ENCODE data around the gene ADCY2.

Gene ADCY2

GRCh38 chr5:7705736-7706135, 309.8 kb downstream of the ADCY2 start:
- no peak overlapping the region for H3K4me3 ChIP-seq (replicated peaks in 1 of 2; ENCODE audit: low read depth in 2 of 2, low read length in 2 of 2)
- TF ChIP-seq CTCF (IDR thresholded peaks at IDR 0.05; ENCODE audit: low read depth, low read length) = no peak
- no peak for DNase-seq (ENCODE audit: low read depth in 2 of 2)

- no peak for DNase-seq (ENCODE audit: low read depth in 2 of 2)
- no peak for TF ChIP-seq CTCF (IDR thresholded peaks at IDR 0.05; ENCODE audit: low read depth, low read length)
Measured at GRCh38 chr5:7706256-7706655, 310.3 kb downstream of the ADCY2 start.

DNA sequence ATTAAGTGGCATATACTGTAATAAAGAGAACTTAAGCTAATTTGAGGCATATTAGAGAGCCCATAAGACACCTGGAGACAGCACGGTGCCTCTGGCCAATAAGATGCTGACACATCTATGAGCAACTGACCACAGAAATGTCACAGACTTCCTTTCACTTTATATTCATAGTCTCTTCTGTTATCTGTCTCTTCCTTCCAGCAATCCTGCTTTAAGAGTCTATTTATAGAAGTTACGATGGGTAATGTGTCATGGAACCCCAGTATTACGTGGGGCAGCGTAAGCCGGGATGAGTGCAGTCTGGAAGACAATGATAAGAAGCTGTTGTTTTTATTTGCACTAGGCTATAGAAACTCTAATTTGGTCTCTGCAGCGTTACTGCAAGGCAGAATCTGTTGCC, 318.2 kb downstream of the ADCY2 start:
- DNase-seq (ENCODE audit: low read depth in 2 of 2) = no peak
- no peak overlapping the region for H3K4me3 ChIP-seq (replicated peaks in 1 of 2; ENCODE audit: low read depth in 2 of 2, low read length in 2 of 2)
- no peak for TF ChIP-seq CTCF (IDR thresholded peaks at IDR 0.05; ENCODE audit: low read depth, low read length)

More at GRCh38 chr5:7706256-7706655, 310.3 kb downstream of the ADCY2 start:
- no peak overlapping the region for H3K4me3 ChIP-seq (replicated peaks in 1 of 2; ENCODE audit: low read depth in 2 of 2, low read length in 2 of 2)

DNA sequence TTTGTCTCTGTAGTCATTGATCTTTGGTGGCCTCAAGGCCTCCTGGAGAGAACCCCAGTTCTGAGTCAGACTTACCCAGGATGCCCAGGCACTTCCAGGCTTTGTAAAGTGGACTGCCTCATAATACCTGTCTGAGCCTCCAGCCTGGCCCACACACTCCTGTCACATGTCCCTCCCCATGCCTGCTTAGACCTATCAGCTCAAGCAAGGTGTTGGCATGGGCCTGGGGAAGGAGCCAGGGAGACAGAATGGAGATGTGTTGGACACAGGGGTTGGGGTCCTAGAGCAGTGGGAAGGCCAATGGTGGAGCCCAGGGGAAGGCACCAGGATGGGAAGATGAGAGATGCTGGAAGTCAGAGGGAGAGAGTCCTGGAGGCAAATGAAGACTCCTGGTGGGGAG, 318.8 kb downstream of the ADCY2 start:
- no peak for DNase-seq (ENCODE audit: low read depth in 2 of 2)
- H3K4me3 ChIP-seq (replicated peaks in 1 of 2; ENCODE audit: low read depth in 2 of 2, low read length in 2 of 2) = no peak overlapping the region
- TF ChIP-seq CTCF (IDR thresholded peaks at IDR 0.05; ENCODE audit: low read depth, low read length) = no peak

DNA sequence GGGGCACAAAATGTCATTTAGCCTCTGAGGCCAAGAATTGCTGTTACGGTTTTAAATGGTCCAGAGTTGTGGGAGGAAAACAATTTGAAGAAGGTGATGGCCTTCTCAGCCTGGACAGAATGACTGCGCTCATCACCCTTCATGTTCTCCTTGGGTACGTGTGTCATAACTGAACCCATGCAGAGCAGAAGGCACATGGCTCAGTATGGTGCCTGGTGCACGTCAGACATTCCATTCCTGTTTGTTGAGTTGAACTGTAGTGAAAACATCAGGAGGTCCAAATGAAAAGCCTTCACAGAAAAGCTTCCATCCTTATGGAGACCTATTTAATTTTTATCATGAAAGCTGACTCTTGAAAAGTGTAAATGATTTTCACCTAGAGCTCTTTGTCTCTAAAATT, 321.8 kb downstream of the ADCY2 start:
- no peak for DNase-seq (ENCODE audit: low read depth in 2 of 2)
- TF ChIP-seq CTCF (IDR thresholded peaks at IDR 0.05; ENCODE audit: low read depth, low read length) = no peak
- H3K4me3 ChIP-seq (replicated peaks in 1 of 2; ENCODE audit: low read depth in 2 of 2, low read length in 2 of 2) = no peak overlapping the region

GRCh38 chr5:7728076-7728475, 332.1 kb downstream of the ADCY2 start:
- no peak for TF ChIP-seq CTCF (IDR thresholded peaks at IDR 0.05; ENCODE audit: low read depth, low read length)
- no peak overlapping the region for H3K4me3 ChIP-seq (replicated peaks in 1 of 2; ENCODE audit: low read depth in 2 of 2, low read length in 2 of 2)
- no peak for DNase-seq (ENCODE audit: low read depth in 2 of 2)

DNA sequence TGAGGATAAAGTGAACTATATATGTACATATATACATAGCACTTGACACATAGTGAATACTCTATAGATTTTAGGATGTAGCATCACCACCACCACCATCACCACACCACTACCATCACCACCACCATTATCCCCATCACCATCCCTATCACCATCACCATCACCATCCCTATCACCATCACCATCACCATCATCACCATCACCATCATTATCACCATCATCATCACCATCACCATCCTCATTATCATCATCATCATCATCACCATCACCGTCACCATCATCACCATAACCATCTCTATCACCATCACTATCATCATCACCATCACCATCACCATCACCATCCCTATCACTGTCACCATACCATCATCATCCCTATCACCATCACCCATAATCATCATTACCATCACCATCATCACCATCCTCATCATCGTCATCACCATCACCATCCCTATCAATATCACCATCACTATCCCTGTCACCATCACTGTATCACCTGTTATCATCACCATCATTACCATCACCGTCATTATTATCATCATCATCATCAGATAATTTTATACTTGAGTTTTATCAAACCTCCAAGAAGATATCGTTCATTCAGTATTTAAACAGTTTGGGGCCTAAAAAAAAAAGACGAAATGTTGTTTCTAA, 345.6 kb downstream of the ADCY2 start:
- no peak for DNase-seq (ENCODE audit: low read depth in 2 of 2)
- no peak for TF ChIP-seq CTCF (IDR thresholded peaks at IDR 0.05; ENCODE audit: low read depth, low read length)
- H3K4me3 ChIP-seq (replicated peaks in 1 of 2; ENCODE audit: low read depth in 2 of 2, low read length in 2 of 2) = no peak overlapping the region

All from cardiac fibroblast (primary cell).